Stimulated activated CD8-positive, alpha-beta memory T cell treated with anti-CD3 and anti-CD28 coated beads, Interleukin-7, amount 100 ng/mL, for 24 hours (primary cell): ENCODE data around the gene WDR7.

ENCODE experiments used
- DNase-seq: peaks from one replicate; pipeline ENCODE4 v3.0.0-alpha.2; 2020; ENCODE audit warnings: low read depth

The WDR7 gene

DNA sequence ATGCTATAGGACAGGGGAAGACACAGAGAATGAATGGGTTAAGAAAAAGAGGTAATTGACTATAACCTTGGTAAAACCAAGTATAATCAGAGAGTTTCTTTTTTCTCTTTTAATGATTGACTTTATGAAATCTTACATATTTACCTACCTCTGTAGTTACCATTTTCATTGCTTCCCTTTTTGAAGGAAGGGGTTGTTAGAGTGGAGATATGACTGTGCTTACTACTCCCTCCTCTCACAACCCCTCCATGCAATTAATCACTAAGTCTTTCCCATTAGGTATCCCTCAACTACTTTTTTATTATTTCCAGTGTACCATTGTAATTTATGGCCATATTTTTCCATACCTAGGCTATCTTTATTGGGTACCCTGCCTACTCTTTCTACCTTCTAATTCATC is 71.4 kb downstream of the WDR7 start:
- no peak for DNase-seq

DNA sequence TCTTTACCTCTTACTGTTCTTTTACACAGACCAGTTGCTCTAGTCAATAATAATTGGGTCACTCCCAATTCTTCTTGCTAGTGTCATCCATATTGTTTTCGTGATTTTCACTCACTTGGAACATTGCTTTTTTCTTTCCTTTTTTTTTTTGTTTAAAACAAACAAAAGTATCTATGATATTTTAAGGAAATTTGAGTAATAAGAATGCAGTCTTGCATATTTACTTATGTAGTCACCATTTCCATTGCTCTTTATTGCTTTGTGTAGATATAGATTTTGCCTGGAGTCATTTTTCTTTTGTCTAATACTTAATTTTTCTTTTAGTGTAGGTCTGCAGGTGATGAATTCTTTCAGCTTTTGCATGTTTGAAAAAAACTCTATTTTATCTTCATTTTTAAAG is 71.9 kb downstream of the WDR7 start:
- DNase-seq = no peak

DNA sequence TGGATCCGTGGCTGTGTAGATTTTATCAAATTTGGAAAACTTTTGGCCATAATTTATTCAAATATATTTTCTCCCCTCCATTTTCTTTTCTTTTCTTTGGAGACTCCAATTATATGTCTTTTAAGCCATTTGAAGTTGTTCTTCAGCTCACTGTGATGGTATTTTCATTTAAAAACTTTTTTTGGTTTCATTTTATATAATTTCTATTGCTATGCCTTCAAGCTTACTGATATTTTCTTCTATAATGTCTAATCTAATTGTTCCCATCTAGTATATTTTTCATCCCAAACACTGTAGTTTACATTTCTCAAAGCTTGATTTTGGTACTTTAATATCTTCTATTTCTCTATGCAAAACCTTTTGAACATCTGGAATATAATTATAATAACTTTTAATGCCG is 72.5 kb downstream of the WDR7 start:
- DNase-seq = no peak

DNA sequence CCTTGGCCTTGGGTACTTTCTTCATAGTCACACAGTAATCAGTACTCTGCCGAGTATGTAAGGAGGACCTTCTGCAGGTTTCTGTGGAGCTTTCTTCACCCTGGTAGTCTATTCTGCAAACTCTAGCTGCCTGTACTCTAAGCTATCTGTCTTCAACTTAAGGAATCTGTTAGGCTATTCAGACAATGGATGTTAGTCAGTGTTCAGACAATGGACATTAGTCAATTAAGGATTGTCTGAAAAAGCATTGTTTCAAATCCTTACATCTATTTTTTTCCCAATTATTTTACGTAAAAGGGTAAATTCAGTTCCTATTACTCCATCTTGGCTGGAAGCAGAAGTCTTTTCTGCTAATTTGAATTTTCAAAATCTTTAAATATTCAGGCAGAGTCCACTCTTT is 75.7 kb downstream of the WDR7 start:
- no peak for DNase-seq

DNA sequence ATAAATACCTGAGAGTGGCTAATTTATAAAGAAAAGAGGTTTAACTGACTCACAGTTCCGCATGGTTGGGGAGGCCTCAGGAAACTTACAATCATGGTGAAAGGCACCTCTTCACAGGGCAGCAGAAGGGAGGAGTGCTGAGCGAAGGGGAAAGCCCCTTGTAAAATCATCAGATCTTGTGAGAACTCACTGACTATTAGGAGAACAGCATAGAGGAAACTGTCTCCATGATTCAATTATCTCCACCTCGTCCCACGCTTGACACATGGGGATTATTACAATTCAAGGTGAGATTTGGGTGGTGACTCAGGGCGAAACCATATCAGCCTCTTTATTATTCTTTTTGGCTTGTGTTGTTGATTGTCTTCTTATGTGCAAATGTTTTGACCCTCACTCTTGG is 76.2 kb downstream of the WDR7 start:
- no peak for DNase-seq

DNA sequence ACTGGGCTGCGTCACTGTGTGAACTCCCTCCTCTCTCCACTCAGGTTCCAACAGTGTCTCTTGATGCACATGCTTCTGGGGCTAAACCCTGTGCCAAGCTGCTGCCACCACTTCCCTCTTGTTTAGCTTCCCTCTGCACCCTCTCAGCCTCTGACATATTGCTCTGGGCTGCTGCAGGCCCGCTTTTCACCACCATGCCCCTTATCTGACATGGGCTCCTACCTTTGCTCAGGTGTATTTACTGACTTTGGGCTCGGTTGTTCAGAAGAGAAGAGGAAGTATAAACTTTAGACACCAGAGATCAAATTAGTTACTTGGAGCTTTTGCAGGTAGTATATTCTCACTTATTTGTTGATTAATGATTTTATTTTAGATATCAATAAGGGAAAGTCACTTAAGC is 77.6 kb downstream of the WDR7 start:
- DNase-seq = no peak

DNA sequence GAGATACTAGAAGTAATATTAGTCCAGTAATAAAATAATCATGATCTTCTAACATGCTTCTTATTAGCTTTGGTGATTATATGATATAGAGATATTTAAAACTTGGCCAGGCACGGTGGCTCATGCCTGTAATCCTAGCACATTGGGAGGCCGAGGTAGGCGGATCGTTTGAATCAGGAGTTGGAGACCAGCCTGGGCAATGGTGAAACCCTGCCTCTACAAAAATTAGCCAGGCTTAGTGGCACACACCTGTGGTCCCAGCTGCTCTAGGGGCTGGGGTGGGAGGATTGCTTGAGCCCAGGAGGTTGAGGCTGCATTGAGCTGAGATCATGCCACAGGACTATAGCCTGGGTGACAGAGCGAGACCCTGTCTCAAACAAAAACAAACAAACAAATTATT is 87.0 kb downstream of the WDR7 start:
- no peak for DNase-seq

DNA sequence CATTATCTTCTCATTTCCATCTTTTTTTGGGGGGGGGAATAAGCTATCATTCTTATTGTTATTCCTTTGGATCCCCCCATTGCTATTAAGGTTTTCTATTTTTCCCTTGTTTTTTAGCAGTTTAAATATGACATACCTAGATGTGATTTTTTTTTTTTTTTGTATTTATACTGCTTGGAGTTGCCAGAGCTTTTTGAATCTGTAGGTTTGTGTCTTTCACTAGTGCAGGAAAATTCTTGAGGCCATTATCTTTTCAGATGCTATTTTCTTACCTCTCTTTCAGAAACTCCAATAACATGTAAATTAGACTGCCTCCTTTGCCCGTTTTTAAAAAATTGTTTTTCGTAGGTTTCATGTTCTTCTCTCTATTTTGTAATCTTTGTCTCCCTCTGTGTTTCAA is 88.6 kb downstream of the WDR7 start:
- no peak for DNase-seq

DNA sequence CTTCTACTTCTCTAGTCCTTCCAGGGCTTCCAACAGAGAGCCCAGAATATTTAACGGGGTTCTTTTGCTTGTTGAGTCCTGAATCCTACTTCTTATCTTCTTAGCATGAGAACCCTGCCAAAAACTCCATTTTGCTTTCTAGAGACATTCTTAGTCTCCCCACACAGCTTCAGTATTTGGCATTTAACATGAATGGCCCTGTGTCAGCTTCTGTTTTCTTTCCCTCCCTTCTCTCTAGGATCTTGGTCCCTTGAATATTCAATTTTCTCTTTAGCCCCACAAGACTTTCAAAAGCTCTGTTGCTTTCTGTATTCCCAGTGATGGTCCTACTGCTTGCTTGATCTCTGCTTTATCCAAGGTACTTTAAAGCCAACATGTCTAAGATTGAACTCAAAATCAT is 89.5 kb downstream of the WDR7 start:
- no peak for DNase-seq

DNA sequence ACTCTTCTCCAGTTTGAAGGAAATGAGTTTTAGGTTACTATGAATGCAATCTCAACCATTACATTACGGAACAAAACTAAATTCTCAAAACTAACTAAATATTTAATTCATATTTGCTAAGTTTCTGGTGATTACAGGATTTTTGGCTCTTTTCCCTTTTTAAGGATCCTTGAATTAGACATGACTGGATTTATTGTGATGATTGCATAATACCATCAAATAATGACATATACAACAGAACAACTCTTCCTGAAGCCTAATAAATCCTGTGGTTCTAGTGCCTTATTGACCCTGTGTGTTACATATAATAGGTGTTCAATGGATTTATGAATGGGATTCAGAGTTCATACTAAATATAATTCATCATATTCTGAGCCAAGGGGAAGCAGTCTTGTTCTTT is 90.5 kb downstream of the WDR7 start:
- no peak for DNase-seq

DNA sequence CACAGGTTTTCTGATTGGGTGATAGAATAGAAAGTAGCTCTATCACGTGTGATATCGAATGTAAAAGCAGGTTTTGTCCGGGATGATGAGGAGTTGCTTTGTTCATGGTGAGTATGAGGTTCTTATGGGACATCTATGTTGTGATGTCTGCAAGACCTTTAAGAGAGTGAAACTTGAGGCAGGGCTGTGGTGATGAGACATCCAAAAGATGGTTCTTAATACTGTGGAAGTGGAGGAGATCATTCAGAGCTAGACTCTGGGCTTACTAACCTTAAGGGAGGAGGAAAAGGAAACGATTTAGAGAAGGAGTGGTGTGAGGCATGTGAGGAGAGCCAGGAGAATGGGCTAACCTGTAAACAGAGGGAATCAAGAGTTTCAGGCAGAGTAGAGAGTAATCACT is 92.0 kb downstream of the WDR7 start:
- no peak for DNase-seq

DNA sequence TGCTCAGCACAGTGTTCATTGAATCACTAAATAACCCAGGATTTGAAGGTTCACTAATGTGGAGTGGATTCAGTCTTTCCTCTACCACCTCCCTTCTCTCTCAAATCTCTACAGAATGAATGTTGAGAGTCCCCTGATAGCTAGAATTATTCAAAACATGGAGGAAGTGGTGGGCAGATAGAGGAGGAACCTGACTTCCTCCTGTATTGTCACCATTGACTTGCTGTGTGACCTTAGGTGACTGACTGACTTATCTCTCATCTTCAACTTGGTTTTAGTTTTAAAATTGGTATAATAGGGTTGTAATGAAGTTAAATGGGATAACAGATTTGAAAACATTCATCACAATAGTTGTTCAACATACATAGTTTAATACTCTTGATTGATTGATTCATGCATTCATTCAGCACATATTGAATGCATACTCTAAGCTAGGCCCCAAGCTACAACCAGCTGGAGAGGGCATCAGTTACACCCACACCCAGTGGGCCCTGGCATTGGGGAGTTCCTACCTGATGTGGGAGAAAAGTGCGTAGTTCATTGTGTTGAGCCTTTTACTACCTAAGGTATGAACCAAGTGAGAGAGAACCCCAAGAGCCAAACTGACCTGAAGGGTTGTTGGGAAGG is 96.0 kb downstream of the WDR7 start:
- no peak for DNase-seq

DNA sequence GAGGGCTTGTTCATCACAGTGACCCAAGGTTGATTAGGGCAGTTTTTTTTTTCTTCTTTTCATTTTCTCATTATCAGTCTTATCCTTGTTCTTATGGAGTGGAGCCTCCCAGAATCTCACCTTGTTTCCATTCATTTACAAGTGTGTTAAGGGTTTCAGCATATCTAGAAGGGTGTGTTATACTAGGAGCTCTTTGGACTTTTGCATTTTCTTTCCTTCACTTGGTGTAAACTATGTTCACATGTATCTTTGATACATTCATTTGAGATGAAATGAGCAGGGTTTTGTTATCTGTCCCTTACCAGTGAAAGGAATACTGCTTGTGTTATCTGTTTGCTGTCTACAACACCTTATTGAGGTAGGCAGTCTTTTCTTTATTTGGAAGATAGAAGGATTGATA is 96.7 kb downstream of the WDR7 start:
- no peak for DNase-seq

DNA sequence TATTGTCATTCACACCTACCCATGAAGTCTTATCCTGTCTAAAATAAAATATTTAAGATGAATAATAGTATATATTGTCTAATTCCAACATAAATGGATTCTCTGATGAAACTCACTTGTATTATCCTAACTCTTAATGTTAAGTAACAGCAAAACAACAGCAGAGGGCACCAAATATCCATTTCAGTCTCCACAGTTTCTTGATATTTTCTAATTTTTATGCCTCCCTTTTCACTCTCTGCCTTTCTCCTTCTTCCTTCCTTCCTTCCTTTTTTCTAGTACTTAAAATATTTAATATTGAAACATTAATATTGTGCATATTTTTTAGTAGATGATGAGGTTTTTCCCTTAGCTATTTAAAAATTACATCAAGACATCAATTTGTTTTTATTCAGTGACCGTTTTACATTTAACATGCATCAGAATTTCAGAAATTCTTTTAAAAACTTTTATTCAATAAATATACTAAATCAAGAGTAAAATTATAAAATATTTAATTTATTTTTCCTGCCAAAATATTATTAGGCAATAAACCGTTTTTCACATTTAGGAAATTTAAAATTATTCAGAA is 97.6 kb downstream of the WDR7 start:
- DNase-seq = no peak

DNA sequence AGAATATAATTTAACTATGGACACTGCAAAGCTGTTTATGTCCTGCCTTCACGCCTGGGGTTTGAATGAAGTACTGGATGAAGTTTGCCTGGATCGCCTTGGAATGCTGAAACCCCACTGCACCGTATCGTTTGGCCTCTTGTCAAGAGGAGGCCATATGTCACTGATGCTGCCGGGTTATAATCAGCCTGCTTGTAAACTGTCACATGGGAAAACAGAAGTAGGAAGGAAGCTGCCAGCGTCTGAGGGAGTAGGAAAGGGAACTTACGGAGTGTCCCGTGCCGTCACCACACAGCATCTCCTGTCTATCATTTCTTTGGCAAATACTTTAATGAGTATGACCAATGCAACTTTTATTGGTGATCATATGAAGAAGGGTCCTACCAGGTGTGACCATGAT is 105.8 kb downstream of the WDR7 start:
- DNase-seq = no peak

DNA sequence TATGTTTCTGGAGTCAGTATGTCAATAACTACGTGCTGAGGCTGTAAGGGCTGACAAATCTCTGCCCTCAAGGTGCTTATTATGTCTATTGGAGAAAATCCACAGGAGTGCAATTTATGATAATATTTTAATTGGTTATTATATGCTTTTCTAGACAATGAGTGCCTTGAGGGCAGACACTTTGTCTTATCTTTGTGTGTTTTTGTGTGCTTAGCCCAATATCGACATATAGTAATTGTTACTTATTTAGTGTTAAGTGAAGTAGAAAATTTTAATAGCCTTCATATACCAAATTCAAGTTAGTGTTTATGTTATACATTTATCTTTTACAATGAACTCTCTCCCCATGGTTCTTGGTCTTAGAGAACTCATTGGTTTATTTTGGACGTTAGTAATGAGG is 118.9 kb downstream of the WDR7 start:
- no peak for DNase-seq

DNA sequence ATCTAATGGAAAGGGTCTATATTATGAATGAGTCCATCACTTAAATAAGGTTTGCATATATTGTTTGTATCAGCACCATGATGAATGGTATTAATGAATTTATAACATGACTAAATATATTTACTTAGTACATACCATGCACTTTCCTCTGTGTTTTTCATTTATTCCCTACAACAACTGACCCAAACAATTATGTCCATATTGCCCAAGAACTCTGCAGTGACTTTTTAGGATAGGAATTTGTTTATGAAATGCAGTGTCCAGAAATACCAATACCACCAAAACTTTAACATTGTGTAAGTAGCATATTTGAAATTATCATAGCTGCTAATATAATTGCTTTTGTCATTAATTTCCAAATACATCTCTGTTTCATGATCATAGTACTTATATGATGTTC is 119.7 kb downstream of the WDR7 start:
- no peak for DNase-seq

DNA sequence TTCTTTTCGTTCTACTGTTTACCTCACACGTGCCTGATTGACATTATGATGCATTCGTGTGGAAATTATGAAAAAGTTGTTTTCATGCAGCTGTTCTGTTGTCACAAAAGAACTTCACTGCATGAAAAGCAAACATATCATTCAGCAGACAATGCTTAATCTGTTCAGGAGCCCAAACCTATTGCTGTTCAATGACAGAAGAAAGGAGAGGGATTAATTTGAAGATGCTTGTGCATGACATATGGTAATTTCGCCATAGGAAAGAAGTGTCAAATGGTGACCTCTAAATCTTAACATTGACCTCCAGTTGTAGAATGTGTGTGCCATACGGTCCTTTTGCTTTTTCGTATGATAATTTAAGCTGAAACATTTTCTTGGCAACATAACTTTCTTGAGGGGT is 124.5 kb downstream of the WDR7 start:
- no peak for DNase-seq

DNA sequence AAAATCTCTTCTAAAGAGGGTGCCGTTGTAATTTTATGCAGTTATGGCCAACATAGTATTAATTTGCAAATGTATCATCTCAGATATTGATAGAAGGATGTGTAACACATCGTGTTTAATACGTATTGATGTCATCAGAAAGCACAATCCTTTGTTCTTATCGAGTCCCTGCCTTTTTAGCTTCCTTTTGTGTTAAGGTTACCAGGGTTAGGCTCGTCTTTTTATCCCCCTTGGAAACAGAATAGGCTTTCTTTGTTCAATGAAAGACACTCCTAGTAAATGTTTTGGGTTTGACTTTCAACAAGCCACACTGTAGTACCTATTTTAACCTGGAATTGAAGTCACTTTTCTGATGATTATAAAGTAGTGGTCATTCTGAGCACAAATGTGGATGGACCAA is 136.2 kb downstream of the WDR7 start:
- no peak for DNase-seq

DNA sequence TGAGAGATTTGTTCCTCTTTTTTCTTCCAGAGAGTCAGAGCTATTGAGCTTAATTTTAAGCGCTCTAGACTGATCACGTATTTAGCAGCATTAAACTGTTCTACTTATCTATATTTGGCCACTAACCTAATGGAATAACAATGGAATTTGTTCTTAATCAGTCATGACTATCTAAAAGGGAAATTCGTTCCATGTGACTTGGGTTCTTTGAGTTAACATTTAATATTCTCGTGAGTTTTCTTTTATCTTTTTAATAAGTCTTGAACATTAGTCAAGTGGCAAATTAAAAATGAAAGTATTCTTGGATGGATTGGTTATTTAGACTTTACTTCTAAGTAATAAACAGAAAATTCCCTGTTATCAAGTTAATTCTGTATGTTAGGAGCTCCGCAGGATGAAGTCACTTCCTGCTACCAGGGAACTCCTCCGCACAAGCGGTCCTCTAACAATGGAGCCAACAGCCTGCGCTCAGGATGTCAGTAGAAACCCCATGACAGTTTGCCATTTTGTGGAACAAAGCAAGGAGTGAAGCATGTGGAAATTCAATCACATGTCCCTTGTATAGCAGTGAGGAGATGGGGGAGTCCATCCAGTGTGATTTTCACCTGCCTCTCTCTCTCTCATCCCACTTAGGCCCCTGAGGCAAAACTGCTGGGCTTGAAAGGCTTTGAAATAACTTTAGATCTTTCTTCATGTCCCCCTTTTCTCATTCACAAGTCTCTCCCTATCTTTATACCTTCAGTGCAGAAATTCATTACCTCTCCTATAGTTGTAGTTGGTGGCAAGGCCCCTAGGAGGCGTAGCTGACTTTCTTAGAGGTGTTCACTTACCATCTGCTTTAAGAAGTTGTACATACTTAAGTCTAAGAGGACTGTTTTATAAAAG is 138.1 kb downstream of the WDR7 start:
- peak; percentile 2 for DNase-seq

DNA sequence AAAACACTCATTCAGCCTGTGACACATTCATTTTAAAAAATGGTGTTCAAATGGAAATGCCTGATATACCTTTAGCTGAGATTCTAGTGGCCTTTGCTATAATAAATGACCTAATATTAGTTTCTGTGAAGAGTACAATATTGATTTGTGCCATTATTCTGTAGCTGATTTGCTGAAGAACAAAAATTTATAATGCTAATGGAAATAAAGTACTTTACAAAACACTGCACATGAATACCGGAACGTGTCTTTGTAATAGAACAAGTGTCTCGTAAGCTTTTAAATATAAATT is 138.7 kb downstream of the WDR7 start:
- no peak for DNase-seq

DNA sequence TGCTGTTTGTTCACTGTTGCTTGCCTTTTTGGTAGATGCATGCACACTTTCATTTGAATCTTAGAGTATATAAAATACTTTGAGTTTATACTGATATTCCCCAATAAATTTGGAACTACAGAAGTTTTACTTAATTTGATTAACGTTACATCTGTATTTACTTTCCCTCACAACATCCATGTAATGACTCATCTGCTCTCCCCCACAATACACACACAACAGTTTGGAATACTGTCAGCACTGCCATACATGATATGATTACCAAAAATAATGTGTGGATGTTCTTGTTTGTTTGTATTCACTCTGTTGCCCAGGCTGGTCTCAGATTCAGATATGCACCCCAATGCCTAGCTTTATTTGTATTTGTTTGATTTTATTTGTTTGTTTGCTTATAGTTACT is 144.2 kb downstream of the WDR7 start:
- no peak for DNase-seq

DNA sequence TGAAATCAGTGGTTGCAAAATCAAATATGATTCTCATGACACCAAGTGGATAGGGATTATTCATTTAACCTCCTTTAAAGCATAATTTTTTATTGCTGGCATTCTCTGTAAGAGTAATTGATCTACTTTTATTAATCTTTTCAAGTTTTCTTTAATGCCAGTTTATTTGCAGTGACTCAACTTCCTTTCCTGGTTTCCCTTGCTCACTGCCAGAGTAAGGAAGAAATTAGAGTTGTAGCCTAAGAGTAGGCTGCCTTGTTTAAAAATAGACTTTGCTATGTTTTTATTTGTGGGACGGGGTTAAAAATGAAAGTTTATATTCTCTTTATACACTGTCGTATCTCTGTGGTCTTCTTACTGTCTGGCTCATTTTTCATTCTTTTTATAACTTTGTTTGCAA is 148.6 kb downstream of the WDR7 start:
- no peak for DNase-seq

DNA sequence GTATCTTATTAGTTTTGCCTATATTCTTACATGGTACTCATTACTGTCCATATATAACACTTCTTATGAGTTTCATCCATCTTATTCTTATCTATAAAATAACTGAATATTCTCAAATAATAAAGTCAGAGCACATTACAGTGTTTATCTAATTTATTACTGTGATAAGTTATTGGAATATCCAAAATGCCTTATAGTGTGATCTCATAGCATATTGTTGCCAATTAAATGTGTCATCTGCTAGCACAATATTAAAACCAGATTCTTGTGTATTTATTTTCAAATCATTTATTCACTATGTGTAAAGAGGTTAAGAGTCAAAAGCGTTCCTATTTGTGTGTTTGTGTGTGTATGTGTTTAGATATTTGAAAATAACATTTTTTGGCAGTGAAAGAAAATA is 151.9 kb downstream of the WDR7 start:
- no peak for DNase-seq
